HG02885 (cell line): ENCODE data around the gene HELZ.

Source experiments
- ATAC-seq: cut with Tn5 transposase; IDR thresholded peaks from one replicate; pipeline ENCODE4 v1.9.1; 2021; ENCODE audit warnings: mild to moderate bottlenecking; ENCODE audit not compliant: unreplicated experiment, poor library complexity

Gene HELZ

DNA sequence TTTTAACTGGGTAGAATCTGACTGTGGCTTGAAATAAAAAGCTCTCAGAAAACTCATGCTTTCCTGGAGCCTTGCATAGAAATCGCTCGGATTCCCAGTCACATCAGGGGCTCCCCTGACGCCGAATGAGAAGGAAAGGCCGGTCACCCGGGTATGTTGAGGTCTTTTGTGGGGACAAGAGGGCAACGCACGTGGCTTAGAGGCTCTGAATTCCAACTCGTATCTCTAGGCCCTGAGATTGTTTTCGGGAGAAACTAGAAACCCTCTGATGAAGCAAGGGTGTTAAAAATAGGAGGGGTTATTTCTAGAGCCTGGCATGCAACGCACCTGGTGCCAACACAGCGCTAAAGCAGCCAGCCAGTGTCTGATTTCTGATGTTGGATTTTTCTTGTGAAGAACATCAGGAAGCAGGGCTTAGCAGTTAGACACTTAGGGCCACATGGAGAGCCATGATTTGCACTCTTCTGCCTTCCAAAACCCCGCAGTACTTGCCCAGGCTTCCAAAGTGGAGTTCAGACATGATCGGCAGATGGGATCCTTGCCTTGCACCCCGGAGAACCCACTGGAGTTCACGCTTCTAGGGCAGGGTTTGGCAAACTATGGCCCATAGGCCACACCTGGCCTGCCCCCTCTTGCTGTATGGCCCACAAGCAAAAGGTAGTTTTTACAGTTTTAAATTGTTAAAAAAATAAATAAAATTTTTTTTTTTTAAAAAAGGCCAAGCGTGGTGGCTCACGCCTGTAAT is 188.1 kb downstream of the HELZ start:
- ATAC-seq, result no peak

DNA sequence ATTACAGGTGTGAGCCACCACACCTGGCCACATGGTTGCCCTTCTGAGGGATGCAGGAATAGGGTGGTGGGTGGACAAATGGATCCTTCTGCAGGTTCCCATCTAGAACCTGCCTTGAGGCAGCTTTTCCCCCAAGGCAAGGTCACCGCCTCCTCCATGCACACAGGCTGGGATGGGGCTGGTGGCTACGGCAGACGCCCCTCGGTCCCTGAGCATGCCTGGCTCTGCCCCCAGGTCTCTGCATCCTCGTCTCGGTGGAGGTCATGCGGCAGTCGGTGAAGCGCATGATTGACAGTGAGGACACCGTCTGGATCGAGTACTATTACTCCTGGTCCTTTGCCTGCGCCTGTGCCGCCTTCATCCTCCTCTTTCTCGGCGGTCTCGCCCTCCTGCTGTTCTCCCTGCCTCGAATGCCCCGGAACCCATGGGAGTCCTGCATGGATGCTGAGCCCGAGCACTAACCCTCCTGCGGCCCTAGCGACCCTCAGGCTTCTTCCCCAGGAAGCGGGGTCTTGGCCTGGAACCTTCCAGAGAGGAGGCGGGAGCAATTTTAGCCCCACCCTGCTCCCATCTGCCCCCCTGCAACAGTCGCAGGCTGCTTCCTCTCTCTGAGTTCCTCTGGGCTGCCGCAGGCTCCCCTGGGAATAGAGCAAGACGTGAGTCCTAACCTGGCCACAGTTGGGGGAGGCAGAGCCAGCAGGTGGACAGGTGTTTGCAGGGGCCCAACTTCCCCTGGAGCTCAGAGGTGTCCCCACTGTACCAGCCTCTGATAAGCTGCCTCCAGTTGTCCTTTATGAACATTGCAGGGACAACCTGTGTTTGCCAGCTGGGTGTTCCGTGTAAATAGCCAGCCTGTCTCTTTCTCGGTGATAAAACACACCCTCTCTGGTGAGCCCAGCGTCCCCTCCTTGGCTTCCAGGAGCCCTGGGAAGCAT is 188.9 kb downstream of the HELZ start:
- ATAC-seq, result no peak

DNA sequence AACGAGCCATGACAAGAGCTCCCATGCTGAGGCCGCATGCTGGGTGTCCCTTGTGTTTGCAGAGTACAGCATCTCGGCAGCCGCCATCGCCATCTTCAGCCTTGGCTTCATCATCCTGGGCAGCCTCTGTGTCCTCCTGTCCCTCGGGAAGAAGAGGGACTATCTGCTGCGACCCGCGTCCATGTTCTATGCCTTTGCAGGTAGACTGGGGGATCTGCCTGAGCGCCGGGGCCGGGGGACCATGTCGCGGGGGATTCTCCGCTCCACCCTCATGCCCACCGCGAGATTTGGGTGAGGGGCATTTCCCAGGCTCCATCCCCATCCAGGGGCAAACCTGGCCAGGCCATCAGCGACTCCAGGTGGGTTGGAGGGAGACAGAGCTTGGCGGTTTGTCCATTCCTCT is 190.0 kb downstream of the HELZ start:
- no peak for ATAC-seq

DNA sequence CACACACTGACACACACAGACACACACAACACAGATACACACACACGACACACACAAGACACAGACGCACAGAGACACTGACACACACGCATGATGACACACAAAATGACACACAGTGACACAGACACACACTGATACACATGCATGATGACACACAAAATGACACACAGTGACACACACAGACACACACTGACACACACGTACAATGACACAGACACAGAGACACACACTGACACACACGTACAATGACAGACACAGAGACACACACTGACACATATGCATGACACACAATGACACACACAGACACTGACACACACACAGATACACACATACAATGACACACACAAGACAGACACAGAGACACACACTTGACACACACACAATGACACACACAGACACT is 190.4 kb downstream of the HELZ start:
- ATAC-seq, result no peak

DNA sequence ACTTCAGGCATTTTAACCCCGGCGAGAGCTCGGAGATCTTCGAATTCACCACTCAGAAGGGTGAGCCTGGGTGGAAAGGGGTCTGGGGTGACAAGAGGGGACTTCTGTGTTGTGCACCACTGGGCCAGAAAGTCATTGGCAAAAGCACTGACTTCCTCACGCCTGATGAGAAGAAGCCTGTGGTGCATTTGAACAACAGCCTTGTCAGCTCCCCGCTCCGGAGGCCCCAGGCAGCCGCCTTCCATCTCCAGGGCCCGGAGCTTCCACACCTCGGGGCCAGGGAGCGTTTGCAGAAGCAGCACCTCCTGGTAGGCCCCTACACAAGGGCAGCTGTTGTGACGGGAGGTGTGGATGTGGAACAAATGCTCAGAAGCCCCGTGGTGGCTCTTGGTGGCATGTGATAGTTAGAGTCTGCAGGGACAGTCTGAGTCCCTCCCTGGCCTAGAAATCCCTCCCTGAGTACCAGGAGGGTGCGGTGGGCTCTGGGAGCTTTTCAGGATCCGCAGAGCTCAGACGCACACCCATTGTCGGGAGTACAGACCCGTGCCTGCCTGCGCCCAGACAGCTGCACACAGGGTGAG is 190.9 kb downstream of the HELZ start:
- ATAC-seq, result no peak

DNA sequence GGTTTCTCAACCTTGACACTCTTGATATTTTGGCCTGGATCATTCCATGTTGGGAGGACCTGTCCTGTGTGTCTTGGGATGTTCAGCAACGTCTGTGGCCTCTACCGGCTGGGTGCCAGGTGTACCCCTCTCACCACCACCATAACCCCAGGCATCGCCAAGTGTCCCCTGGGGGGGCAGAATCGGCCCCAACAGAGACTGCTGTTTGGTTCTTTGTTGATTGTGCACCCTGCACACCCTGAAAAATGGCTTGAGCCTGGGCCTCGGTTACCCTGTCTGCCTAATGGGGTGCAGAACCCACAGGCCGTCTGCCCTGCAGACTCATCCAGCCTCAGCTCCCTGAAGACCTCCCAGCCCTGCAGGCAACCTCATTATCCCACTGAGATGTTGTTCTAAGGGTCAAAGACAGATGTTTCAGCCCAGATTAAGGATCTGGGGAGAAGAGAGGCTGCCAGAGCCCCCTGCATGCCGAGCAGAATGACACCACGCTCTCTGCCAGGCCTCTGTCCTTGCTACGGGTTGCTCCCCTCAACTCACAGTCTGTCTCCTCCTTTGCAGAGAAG is 191.5 kb downstream of the HELZ start:
- ATAC-seq, result no peak

DNA sequence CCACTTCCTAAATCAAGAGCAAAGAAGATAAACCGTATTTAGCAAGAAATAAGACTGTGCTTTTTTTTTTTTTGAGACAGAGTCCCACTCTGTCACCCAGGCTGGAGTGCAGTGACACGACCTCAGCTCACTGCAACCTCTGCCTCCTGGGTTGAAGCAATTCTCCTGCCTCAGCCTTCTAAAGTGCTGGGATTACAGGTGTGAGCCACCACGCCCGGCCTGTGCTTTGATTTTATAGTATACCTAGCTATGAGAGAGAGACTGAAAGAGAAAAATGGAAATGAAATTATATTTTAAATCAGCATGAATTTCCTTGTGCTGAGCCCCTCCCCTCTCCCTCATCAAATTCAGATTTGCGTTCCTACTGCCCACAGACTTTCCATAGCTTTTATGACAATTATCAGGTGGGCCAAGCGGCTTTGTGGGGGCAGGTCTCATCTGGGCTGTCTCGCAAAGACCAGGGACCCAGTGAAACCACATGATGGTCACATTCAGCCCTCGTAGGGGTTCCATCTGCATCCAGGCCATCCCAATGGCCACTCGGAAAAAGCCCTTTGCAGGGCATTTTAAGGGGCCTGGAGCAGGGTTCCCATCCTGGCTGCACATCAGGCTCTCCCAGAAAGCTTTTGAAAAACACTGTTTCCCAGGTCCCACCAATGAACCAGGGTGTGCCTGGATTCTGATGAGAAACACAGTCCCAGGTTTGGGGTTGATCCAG is 192.1 kb downstream of the HELZ start:
- ATAC-seq, result no peak

DNA sequence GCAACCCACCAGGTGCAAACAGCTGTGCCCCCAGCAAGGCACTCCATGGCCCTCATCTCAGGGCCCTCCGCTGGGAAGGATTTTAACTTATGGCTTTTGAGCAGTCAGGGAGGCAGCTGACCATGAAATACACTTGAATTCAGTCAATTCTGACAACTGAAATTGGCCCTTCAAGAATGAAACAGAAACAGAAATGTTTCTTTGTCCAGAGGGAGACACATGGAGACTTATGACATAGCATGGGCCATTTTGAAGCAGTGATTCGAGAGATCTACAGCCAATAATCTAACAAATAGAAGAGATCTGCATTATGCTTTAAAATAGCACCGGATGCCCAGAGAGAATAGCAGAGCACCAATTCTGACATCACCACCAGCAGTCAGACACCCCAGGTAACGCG is 193.2 kb downstream of the HELZ start:
- ATAC-seq, result no peak

DNA sequence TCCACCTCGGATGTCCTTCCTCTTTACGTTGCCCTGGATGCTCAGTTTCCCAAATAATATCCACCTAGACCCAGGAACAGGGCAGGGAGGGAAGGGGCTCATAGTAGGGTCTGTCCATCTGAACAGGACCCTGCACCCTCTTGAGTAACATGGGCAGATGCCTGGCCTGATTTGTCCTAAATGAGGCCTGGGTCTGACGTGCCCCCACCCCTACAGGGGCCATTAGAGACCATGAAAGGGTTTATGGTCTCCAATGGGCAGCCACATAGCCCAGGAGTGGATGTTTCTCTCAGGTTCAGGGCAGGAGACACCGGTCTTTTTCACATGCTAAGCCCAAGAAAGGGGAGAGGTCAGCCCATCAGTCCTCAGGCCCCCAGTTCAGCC is 193.8 kb downstream of the HELZ start:
- no peak for ATAC-seq

DNA sequence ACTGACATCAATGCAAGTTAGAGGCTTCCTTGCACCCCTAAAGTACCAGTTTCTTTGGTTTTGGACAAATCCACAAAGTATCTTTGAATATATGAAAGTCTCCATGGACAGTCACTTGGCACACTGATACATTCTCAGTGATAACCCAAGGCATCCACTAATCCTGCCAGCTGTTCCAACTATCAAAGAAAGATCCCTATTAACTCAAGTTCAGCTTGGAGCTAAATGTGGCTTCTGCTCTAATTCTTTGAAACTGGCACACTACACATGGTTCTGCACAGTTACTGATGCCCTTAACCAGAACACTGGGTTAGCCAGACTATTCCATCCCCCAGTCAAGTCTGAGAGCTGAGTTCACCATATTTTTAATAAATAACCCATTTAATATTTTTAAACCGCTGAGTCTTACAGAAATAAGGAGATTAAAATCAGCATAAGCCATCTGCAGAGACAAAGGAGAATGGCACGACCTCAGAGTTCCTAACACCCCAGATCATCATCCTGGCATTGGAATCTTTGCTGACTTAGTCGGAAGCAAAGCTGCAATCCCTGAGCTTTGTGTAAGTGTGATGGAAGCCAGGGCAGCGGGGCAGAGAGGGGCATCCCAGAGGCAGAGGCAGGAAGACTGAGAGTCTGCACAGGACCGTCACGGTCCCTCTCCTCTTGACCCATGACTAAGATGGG is 194.4 kb downstream of the HELZ start:
- ATAC-seq, result no peak

DNA sequence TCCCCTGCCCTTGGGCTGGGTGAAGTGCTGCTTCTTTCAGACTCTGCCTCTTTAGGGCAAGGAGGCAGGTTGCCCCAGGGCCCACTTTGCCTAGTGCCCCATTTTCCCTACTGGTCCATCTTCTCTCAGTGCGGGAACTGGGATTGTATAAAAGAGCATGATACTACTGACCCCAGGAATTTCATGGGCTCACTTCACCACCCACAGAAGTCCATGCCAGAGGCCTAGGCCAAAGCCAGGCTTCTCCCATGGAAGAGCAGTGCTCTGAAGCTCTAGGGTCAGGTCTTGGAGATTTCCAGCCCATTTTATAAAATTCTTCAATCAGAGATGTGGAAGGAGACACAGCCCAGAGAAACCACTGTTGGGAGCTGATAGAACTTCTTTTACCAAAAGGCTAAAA is 194.9 kb downstream of the HELZ start:
- ATAC-seq, result no peak

DNA sequence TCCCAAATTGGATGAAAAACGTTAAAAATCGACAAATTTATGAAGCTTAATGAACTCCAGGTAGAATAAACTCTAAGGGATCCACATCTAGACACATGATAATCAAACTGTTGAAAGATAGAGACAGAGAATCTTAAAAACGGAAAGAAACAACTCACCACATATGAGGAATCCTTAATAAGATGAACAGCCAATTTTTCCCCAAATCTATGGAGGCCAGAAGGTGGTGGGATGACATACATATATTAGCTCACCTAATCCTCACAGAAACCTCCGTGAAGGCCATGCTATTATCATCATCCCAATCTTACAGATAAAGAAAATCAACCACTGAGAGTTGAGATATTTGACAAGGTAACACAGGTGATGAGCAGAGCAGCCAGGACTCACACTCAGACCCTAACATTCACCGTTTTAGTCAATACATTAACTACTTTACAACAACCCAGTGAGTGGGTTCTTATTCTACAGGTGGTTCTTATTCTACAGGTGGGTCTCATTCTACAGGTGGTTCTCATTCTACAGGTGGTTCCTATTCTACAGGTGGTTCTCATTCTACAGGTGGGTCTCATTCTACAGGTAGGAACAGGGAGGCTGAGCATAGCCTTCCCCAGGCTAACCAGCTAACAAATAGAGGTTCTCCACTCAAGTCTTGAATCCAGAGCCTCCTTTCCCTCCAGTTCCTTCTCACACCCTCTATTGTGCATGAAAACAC is 195.8 kb downstream of the HELZ start:
- no peak for ATAC-seq

DNA sequence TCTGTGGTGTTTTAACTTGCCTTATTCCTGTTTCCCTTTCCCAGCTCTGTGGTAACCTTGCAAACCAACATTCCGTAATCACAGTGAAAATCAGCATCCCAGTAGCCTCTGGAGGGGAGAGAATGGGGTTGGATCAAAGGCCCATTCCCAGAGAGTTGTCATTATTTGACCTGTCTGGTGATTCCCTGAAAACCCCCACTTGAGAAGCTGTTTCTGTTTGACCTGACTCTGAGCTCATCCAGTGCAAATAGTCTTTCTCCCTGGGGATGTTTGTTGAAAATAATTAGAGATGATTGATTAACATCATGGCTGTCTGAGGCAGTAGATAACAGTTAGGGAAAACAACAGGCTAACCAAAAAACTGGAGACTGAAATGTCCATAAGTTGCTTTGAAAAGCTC is 197.6 kb downstream of the HELZ start:
- no peak for ATAC-seq

DNA sequence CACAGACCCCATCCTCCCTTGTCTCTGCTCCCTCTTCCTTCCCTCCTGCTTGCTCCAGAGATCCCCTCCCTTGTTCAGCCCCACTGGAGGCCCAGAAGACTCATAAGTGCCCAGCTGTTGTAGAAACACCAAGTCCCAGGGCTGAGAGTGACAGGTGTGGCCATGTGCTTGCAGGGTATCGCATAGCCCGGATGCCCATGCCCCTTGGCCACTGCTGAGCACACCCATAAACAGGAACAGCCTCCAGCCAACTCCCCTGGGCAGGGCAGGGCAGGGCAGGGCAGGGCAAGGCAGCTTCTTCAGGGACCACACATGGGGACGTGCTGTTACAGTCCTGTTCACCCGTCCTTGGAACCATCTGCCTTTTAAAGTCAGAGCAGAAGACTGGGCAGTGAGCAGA is 198.6 kb downstream of the HELZ start:
- ATAC-seq, result no peak

DNA sequence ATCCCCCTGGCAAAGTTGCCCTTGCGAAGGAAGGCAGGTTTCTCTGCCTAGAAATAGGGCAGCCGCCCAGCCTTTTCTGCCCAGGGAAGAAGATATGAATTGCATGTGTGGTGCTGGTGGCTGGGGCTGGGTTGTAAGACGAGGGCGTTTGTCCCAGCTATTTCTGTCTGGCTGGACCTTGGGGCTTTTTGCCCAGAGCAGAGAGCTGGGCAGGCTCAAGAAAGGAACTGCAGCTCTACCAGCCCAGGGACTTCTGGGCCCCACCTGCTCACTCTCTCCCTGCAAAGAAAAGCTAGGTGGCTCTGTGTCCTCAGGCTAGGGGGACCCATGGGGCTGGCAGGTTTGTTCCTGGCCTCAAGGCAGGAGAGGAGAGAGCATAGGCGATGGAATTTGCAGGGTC is 200.1 kb downstream of the HELZ start:
- no peak for ATAC-seq

DNA sequence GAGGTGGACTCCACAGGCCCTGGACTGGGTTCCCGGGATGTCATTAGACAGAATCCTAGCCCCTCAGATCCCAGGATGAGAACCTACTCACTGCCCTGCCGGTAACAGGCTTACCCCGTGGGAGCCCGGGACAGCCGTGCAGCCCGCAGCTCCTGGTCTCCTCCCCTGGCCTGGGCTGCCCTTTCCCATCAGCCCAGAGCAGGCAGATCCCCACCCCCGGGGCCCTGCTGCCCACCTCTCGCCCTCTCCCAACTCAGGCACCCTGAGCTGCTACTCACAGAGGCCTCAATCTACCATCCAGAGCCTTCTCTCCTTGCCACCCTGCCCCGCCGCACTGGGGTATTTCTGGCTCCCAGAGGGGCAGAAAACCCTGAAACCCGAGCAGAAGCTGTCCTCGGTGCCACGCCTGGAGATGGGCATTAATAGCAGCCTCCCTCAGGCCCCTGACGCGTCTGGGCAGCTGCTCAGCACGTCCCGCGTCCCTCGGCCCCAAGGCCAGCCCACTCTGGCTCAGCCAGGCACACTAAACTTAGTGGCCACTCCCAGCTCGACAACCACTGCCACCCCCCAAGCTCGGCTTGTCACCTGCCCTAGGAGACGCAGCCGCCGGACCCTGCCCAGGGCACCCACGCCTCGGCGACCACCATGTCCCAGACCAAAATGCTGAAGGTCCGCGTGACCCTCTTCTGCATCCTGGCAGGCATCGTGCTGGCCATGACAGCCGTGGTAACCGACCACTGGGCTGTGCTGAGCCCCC is 200.8 kb downstream of the HELZ start, which contains the start of gene CACNG1:
Gene CACNG1, plus strand, starts transcription at position 539 of the 757 bp plus-strand sequence. Its CDS starts 107 bp downstream, at position 646.
- ATAC-seq, result no peak

DNA sequence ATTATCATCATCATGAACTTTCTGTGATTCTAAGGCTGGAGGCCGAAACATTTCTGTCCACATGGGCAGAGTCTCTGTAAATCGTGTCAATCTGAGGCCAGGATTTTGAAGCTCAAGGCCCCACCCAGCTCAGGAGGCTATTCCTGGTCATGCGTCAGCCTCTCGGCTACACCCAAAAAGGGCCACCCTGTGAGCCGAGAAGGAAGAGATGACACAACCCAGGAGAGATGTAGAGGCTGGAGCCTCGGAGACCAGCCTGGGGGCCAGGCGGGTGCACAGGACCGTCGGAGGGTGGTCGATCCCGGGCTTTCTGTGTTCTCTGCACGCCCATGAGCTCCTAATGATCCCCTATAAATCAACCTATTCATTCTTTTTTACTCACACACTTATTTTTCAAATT is 201.7 kb downstream of the HELZ start:
- no peak for ATAC-seq
